Activated CD8-positive, alpha-beta memory T cell treated with anti-CD3 and anti-CD28 coated beads, Interleukin-2, amount 50 U/mL, for 24 hours (primary cell): Measurements from ENCODE around the gene CCDC24.
A peak's percentile ranks its signal among the peaks of the same experiment; 100 is the strongest.

Experiments
- DNase-seq: peaks from one replicate; pipeline ENCODE4 v3.0.0-alpha.2; 2020; ENCODE audit errors: extremely low read depth

Gene CCDC24

GRCh38 chr1:43991476-43992231 is at the start of gene CCDC24:
TSS of gene CCDC24 (plus strand) at chr1:43991599. CDS start at chr1:43991879, 280 bp downstream.
- peak; percentile 29 for DNase-seq

- no peak for DNase-seq
Measured at GRCh38 chr1:43942411-43942810, 49.0 kb upstream of the CCDC24 start.

DNA sequence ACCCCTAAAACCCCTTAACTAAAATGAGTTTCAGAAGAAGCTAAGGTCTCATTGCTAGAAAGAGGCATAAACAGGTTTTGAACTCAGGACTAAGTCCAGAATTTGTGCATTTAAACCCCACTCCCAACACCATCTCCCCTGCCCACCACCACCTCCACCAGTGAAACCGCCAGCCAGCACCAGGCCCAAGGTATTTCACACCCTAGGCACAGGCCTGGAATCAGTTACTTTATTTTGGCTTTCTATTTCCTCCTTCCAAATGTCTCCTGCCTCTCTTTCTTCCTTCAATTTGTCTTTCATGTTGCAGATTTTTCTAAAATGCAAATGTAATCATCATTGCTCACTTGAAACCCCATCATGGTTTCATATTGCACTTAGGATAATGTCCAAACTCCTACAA is 46.5 kb upstream of the CCDC24 start:
- no peak for DNase-seq

DNA sequence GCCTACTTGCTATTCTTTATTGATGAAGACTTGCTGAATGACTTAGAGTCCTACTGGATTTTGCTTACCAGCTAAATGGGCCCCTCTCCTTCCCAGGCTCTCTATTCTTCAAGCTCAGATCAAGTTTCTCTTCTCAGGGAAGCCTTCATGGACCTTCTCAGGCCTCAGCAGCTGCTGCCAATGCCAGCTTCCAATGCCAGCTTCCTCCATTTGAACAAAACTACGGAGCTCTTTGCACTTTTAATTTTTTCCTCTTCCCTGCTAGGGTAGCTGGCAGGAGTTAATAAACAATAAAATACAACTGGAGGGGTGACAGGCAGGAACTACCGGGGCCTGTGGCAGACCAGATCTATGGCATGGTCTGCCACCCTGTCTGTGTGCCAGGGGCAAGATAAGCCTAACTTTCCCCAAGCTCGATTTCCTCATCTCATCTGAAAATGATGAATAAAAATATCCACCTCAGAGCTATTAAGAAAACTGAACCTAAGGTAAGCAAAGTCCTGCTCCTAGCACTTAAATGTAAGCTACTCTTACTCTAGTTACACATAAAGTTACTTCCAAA is 45.6 kb upstream of the CCDC24 start:
- DNase-seq, result no peak

DNA sequence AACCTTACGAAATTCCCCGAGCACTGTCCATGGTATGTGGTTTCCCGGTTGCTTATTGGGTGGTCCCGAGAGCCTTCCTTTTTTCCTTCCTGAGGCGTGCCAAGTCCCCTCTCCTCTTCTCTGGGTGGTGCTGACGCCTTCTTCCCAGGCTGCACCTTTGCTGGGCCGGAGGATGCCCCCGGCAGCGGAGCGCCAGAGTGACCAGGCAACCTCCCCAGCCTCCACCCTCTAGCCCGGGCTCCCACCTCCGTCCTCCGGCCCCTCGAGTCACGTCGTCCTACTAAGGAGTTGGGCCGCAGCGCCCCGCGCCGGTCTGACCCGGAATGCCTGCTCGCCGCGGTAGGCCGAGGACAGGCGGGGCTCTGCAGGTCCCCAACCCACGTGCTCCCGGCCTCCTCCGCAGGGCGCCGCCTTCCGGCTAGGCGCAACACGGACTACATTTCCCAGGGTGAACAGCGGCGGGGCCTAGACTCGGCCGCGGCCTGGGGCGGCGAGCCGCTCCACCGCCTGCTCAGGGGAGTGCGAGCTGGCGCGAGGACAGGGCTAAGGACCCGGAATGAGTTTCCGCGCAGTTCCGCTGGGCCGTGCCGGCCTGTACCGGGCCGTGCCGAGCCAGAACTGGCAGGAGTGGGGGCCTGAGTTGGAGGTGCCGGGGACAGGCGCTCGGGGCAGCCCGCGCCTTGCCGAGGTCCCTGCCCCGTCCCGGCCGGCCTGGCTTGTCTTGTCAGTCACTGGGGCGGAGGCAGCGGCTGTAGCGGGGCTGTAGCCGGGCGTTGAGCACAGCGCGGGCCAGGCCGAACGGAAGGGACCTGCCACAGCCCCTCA is 45.0 kb upstream of the CCDC24 start, which contains the start of gene IPO13:
TSS of gene IPO13 (plus strand) at position 715 of the 825 bp plus-strand sequence. CDS start 651 bp downstream, outside the sequence.
- DNase-seq, result peak; percentile 84

GRCh38 chr1:43947061-43947873 is 44.1 kb upstream of the CCDC24 start:
- no peak for DNase-seq

- DNase-seq, result no peak
Measured at GRCh38 chr1:43947874-43948437, 43.4 kb upstream of the CCDC24 start.

- no peak for DNase-seq
Measured at GRCh38 chr1:43949678-43950077, 41.7 kb upstream of the CCDC24 start.

GRCh38 chr1:43951021-43951985 is 40.1 kb upstream of the CCDC24 start:
- DNase-seq, result no peak

DNA sequence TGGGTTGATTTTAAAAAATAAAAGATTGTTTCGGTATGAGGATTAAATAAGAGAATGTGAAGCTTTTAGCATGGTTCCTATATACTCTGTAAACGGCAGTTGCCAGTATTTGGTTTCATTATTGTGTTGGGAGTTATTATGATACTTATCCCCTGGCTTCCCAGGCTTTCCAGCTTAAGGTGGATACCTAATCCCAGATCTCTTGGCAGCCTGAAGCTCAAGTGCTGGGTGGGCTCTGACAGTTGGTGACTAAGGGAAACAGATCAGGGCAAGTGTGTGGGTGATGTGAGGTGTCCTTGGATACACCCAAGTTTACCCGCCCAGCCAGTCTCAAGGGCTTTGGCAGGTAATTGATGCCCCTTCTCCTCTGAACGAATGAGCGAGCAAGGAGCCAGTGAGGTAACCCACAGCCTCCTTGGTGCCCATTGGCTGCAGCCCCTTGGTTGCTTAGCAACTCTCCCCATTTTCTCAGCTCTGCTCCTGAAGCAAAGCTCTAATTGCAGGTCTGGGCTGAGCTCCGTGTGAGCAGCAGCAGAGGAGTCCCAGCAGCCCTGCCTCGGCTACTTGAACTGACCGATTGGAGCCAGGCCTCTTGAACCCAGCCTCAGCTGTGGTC is 38.6 kb upstream of the CCDC24 start:
- DNase-seq, result no peak

- no peak for DNase-seq
Measured at GRCh38 chr1:43953361-43953760, 38.0 kb upstream of the CCDC24 start.

DNA sequence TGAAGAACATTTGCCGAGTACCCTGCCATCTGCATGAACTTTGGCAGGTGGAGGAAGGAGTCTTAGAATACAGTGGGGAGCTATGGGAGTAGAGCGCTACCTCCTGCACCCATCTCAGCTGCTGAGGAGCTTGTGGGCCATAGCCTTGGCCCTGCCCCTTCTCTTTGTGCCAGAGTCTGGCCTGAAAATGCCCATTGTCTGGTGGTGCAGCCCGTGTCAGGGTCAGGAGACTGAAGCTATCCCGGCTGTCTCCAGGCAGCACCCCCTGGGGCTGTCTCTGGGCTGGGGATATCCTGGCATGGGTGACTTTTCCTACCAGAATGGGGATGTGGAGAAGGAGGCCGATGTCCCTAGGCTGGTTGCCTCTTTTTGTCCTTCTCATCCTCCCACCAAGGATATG is 37.4 kb upstream of the CCDC24 start:
- DNase-seq, result no peak

- no peak for DNase-seq
Measured at GRCh38 chr1:43956234-43956633, 35.2 kb upstream of the CCDC24 start.

DNA sequence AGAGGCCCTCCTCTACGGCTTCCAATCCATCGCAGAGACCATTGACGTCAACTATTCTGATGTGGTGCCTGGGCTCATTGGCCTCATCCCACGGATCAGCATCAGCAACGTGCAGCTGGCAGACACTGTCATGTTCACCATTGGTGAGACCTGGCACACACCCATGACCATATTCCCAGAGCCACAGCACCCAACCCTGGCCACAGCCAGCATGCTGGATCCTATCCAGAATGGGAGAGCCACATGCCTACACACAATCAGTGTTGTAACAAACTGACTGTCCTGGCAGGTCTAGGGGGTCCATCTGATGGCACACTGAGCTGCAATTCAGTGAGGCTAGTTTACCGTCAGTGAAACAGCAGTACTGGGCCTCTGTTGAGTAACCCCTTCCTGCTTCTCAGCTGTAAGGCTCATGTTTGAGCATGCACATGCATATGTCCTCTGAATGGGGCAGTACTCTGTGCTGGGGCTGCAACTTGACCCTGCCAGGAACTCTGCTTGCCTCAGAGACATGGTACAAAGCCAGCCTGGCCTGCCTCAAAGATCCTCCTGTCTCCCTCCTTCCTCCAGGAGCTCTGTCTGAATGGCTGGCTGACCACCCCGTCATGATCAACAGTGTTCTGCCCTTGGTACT is 33.9 kb upstream of the CCDC24 start:
- no peak for DNase-seq

DNA sequence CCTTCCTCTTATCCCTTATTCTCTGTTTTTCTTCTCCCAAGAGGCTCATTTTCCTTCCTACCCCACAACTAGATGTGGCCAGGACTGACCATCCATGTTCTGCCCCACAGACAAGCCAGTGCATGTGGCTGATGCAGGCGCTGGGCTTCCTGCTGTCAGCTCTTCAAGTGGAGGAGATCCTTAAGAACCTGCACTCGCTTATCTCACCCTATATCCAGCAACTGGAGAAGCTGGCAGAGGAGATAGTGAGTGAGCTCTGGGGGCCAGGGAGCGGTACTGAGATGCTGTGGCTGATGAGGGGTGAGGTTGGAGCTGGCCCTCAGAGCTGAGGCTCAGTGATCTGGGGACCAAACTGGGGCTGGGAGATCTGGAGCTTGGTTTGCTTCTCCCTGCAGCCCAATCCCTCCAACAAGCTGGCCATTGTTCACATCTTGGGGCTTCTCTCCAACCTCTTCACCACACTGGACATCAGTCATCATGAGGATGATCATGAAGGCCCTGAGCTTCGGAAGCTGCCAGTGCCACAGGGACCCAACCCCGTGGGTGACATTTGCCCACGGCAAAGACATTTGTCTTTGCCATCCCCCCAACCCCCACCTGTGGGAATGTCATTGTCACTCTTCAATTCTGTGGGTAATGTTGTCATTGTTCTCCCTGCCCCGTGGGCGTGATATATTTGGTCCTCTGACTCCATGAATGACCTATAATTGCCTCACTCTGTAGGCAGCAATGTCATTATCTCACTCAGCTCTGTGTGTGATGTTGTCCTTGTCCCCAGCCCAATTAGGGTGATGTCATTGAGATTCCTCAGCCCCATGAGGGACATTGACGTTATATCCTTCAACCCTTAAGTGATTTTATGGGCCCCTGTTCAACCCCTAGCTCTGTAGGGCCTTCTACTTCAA is 32.8 kb upstream of the CCDC24 start:
- no peak for DNase-seq

- no peak for DNase-seq
Measured at GRCh38 chr1:43960798-43961197, 30.6 kb upstream of the CCDC24 start.

DNA sequence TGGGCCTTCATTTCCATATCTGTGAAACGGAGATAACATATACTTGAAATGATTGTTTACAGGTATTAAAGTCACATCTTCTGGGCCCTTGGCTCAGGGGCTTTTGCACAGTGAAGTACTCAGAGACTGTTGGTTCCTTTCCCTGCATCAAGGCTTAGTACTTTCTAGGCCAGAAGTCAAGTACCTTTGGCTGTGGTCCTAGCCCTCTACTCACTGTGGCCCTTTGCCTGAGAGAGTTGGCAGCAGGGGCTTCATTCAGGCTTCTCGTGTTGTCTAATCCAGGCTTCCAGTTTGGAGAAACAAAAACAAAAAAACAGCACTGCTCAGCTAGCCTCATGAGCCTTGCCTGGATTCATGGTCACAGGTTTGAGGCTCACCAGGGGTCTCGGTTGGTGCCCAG is 29.7 kb upstream of the CCDC24 start:
- no peak for DNase-seq

- no peak for DNase-seq
Measured at GRCh38 chr1:43962324-43962723, 29.1 kb upstream of the CCDC24 start.
